Measurements from ENCODE around the gene CBARP. TPM values are rescaled to one million over a fixed set of nuclear protein-coding genes. Genes with fewer than 3 reads are reported as not detected.

CBARP gene
- total and polyA plus RNA-seq, 2 of the 13 experiments (the other 11 are each of a cell fraction or from before 2014, with no cell fraction given): 1.2 to 1.4 TPM

- TF ChIP-seq ETV6 (CRISPR knock-in tag; conservative IDR thresholded peaks at IDR 0.05) (no peak), ARNT2 (CRISPR knock-in tag; IDR thresholded peaks at IDR 0.05; ENCODE audit: low read depth) (no peak), ZNF382 (CRISPR knock-in tag; IDR thresholded peaks at IDR 0.05; ENCODE audit: borderline replicate concordance) (no peak), MEIS1 (CRISPR knock-in tag; IDR thresholded peaks at IDR 0.05; ENCODE audit: borderline replicate concordance) (no peak), NFIB (CRISPR knock-in tag; IDR thresholded peaks at IDR 0.05; ENCODE audit: borderline replicate concordance) (no peak), ZNF275 (CRISPR knock-in tag; IDR thresholded peaks at IDR 0.05; ENCODE audit: borderline replicate concordance) (no peak), ZNF839 (CRISPR knock-in tag; IDR thresholded peaks at IDR 0.05; ENCODE audit: borderline replicate concordance) (no peak), ZNF367 (CRISPR knock-in tag; IDR thresholded peaks at IDR 0.05; ENCODE audit: borderline replicate concordance) (no peak), ZNF333 (CRISPR knock-in tag; IDR thresholded peaks at IDR 0.05; ENCODE audit: borderline replicate concordance) (no peak), NRL (CRISPR knock-in tag; IDR thresholded peaks at IDR 0.05; ENCODE audit: borderline replicate concordance) (no peak), ZMAT3 (CRISPR knock-in tag; conservative IDR thresholded peaks at IDR 0.05) (no peak), CBX2 (IDR thresholded peaks at IDR 0.05; ENCODE audit: low read depth, low read length) (no peak), CBX2 (CRISPR knock-in tag; IDR thresholded peaks at IDR 0.05; ENCODE audit: low read depth) (no peak), MEF2D (CRISPR knock-in tag; IDR thresholded peaks at IDR 0.05) (no peak), LCORL (IDR thresholded peaks at IDR 0.05) (no peak), LCORL (CRISPR knock-in tag; IDR thresholded peaks at IDR 0.05) (no peak), SRSF4 (IDR thresholded peaks at IDR 0.05; ENCODE audit: low read depth, low read length, poor library complexity, severe bottlenecking) (no peak), POLR2AphosphoS5 (IDR thresholded peaks at IDR 0.05; ENCODE audit: low read depth, low read length) (no peak), ZNF580 (CRISPR knock-in tag; IDR thresholded peaks at IDR 0.05; ENCODE audit: borderline replicate concordance, low read depth) (no peak), ZNF234 (CRISPR knock-in tag; conservative IDR thresholded peaks at IDR 0.05) (no peak), ZNF713 (CRISPR knock-in tag; IDR thresholded peaks at IDR 0.05) (no peak), ZNF879 (CRISPR knock-in tag; IDR thresholded peaks at IDR 0.05) (no peak), PHB2 (IDR thresholded peaks at IDR 0.05; ENCODE audit: partially characterized antibody) (no peak), GABPA (IDR thresholded peaks at IDR 0.05; ENCODE audit: low read depth, low read length) (no peak), GABPA (CRISPR knock-in tag; IDR thresholded peaks at IDR 0.05; ENCODE audit: low read depth) (no peak), SRSF1 (optimal IDR thresholded peaks at IDR 0.05; ENCODE audit: low read depth, low read length) (no peak)
- TF ChIP-seq, protein P1, sequence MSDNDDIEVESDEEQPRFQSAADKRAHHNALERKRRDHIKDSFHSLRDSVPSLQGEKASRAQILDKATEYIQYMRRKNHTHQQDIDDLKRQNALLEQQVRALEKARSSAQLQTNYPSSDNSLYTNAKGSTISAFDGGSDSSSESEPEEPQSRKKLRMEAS (IDR thresholded peaks at IDR 0.05): peak; percentile 76
- TF ChIP-seq, protein P2, sequence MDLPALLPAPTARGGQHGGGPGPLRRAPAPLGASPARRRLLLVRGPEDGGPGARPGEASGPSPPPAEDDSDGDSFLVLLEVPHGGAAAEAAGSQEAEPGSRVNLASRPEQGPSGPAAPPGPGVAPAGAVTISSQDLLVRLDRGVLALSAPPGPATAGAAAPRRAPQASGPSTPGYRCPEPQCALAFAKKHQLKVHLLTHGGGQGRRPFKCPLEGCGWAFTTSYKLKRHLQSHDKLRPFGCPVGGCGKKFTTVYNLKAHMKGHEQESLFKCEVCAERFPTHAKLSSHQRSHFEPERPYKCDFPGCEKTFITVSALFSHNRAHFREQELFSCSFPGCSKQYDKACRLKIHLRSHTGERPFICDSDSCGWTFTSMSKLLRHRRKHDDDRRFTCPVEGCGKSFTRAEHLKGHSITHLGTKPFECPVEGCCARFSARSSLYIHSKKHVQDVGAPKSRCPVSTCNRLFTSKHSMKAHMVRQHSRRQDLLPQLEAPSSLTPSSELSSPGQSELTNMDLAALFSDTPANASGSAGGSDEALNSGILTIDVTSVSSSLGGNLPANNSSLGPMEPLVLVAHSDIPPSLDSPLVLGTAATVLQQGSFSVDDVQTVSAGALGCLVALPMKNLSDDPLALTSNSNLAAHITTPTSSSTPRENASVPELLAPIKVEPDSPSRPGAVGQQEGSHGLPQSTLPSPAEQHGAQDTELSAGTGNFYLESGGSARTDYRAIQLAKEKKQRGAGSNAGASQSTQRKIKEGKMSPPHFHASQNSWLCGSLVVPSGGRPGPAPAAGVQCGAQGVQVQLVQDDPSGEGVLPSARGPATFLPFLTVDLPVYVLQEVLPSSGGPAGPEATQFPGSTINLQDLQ (CRISPR knock-in tag; IDR thresholded peaks at IDR 0.05): no peak
Measured at GRCh38 chr19:1239796-1240737, 2.3 kb upstream of the CBARP start (continued).
